HepG2 (cell line): Measurements from ENCODE around the gene ILRUN. TPM values are rescaled to one million over a fixed set of nuclear protein-coding genes. Genes with fewer than 3 reads are reported as not detected.

ENCODE experiments used
- ATAC-seq: fragments of 200-7000 bp; cut with Tn5 transposase; 3 replicates; pipeline ENCODE4 v1.9.1; 2020; ENCODE audit warnings: mild to moderate bottlenecking, moderate library complexity
- BruUV-seq: library from RNA; stranded (reverse); fragments of 400-500 nt; replicated peaks from 2 replicates; lab custom pipeline; 2021; lab: Mats Ljungman, UMichigan
- CTCF ChIA-PET: fragments of 300-600 bp; formaldehyde crosslinking; extraction: SDS; loops from one replicate; lab custom pipeline; 2021; ENCODE audit warnings: low total read pairs, inconsistent platforms, low intra/inter-chr PET ratio; lab: Yijun Ruan, JAX
- POLR2A ChIA-PET: fragments of 350-600 bp; sonication (Branson Sonifier 250); formaldehyde crosslinking; loops from one replicate; lab custom pipeline; 2020; ENCODE audit warnings: antibody characterized with exemption, inconsistent platforms; lab: Yijun Ruan, JAX
- DNase-seq: peaks from one replicate; pipeline ENCODE4 v3.0.0-alpha.2; 2015; ENCODE audit warnings: low spot score
- FAIRE-seq: peaks from 3 replicates; lab custom pipeline; 2011; peaks lifted over from hg19 to GRCh38; lab: Jason Lieb, UNC
- H2AFZ ChIP-seq: one replicate; pipeline ENCODE4 v1.6.1; 2011; ENCODE audit warnings: low read length, inconsistent platforms
- H3K27ac ChIP-seq: fragments of 300-600 bp; 3 replicates; pipeline ENCODE4 v1.8.0; 2011; ENCODE audit warnings: mixed run types, mild to moderate bottlenecking, mixed read lengths, low read length, inconsistent platforms; ENCODE audit not compliant: insufficient read depth; ENCODE audit errors: extremely low read length
- H3K27me3 ChIP-seq, 2 experiments: fragments of 200-600 bp in 1 of 2; 2 replicates in 1 of 2; 3 replicates in 1 of 2; pipeline versions ENCODE4 v1.6.0 to v1.8.0; 2011; ENCODE audit warnings: low read length in 2 of 2, mild to moderate bottlenecking in 2 of 2, moderate library complexity in 2 of 2, inconsistent platforms in 1 of 2; ENCODE audit not compliant: insufficient read depth in 2 of 2, control insufficient read depth in 1 of 2
- H3K36me3 ChIP-seq, 2 experiments: fragments of 200-600 bp in 1 of 2; replicated peaks in 1 of 2; 2 replicates in 1 of 2; 3 replicates in 1 of 2; pipeline versions ENCODE4 v1.5.1 to v1.8.0; 2011; ENCODE audit warnings: low read length in 2 of 2, inconsistent platforms in 1 of 2; ENCODE audit not compliant: insufficient read depth in 2 of 2, control insufficient read depth in 1 of 2
- H3K4me1 ChIP-seq: 2 replicates; pipeline ENCODE4 v1.5.1; 2012; ENCODE audit warnings: low read length, inconsistent platforms; ENCODE audit not compliant: insufficient read depth
- H3K4me2 ChIP-seq: 2 replicates; pipeline ENCODE4 v1.6.0; 2011; ENCODE audit warnings: low read depth, low read length, inconsistent platforms
- H3K4me3 ChIP-seq, 3 experiments: fragments of 200-600 bp in 1 of 3; sonication (generic), shearing (Covaris generic) in 1 of 3; replicated peaks in 1 of 3; 2 replicates each; pipeline ENCODE4 v1.5.1; 2011 to 2016; ENCODE audit warnings: low read length in 3 of 3, inconsistent platforms in 2 of 3, low read depth in 2 of 3, mild to moderate bottlenecking in 2 of 3, control low read depth in 1 of 3, mixed read lengths in 1 of 3; ENCODE audit not compliant: insufficient read depth in 1 of 3
- H3K79me2 ChIP-seq: one replicate; pipeline ENCODE4 v1.6.1; 2011; ENCODE audit warnings: low read length, inconsistent platforms; ENCODE audit not compliant: insufficient read depth
- H3K9ac ChIP-seq: 2 replicates; pipeline ENCODE4 v1.6.0; 2011; ENCODE audit warnings: mild to moderate bottlenecking, low read depth, low read length, inconsistent platforms; ENCODE audit not compliant: insufficient read depth
- H3K9me3 ChIP-seq: 2 replicates; pipeline ENCODE4 v1.5.1; 2012; ENCODE audit warnings: mild to moderate bottlenecking, low read length
- H4K20me1 ChIP-seq: 2 replicates; pipeline ENCODE4 v1.6.0; 2011; ENCODE audit warnings: inconsistent platforms, mild to moderate bottlenecking, low read length, moderate library complexity; ENCODE audit not compliant: insufficient read depth
- ATF7-NPFF ChIP-seq: sonication (generic); formaldehyde crosslinking; IDR thresholded peaks from 2 replicates; pipeline ENCODE4 v1.8.1; 2023; ENCODE audit warnings: mild to moderate bottlenecking, low read depth, missing genetic modification reagents, moderate library complexity
- CHD4 ChIP-seq: fragments of 200-600 bp; sonication (generic); IDR thresholded peaks from 2 replicates; pipeline ENCODE4 v1.7.0; 2017; ENCODE audit warnings: mild to moderate bottlenecking, low read length, borderline replicate concordance
- ERF ChIP-seq: IDR thresholded peaks from 2 replicates; pipeline ENCODE4 v1.6.1; 2018; ENCODE audit warnings: missing biosample characterization, missing genetic modification reagents
- GFI1 ChIP-seq: sonication (generic); formaldehyde crosslinking; IDR thresholded peaks from 2 replicates; pipeline ENCODE4 v1.5.0; 2020; ENCODE audit warnings: missing genetic modification reagents, mild to moderate bottlenecking, borderline replicate concordance
- GZF1 ChIP-seq: sonication (generic); formaldehyde crosslinking; IDR thresholded peaks from 2 replicates; pipeline ENCODE4 v1.5.1; 2020; ENCODE audit warnings: mild to moderate bottlenecking, missing genetic modification reagents
- HHEX ChIP-seq: IDR thresholded peaks from 2 replicates; pipeline ENCODE4 v1.6.1; 2016; ENCODE audit warnings: control low read depth
- MAFK ChIP-seq, 2 experiments: IDR thresholded peaks in 1 of 2; conservative IDR thresholded peaks in 1 of 2; 2 replicates each; pipeline ENCODE4 v1.6.1; 2011; ENCODE audit warnings: improper control_type of control experiment in 2 of 2, low read length in 2 of 2
- MED1 ChIP-seq: sonication (generic); formaldehyde crosslinking; IDR thresholded peaks from 2 replicates; pipeline ENCODE4 v1.4.0; 2020; ENCODE audit warnings: missing genetic modification reagents
- RBAK ChIP-seq: sonication (generic); formaldehyde crosslinking; IDR thresholded peaks from 2 replicates; pipeline ENCODE4 v1.5.1; 2020; ENCODE audit warnings: mild to moderate bottlenecking, missing genetic modification reagents
- SNAPC2 ChIP-seq: sonication (generic); formaldehyde crosslinking; IDR thresholded peaks from 2 replicates; pipeline ENCODE4 v1.8.1; 2022; ENCODE audit warnings: mild to moderate bottlenecking, missing genetic modification reagents
- ZSCAN12 ChIP-seq: sonication (generic); formaldehyde crosslinking; IDR thresholded peaks from 2 replicates; pipeline ENCODE4 v1.9.0; 2021; ENCODE audit warnings: mild to moderate bottlenecking, missing genetic modification reagents
- WGBS: methylation state at CpG from one replicate; pipeline ENCODE4 v1.1.6; 2017; ENCODE audit warnings: low lambda C conversion rate; 5-methylcytosine and 5-hydroxymethylcytosine counted together
- in situ Hi-C: cut with HindIII; loops from 2 replicates; pipeline ENCODE4 v1.10.0; 2017; ENCODE audit warnings: low pct_unique_long_range_greater_than_20kb; ENCODE audit not compliant: extremely low pct_ligation_motif_present
- intact Hi-C: fragments of 100-400 bp; cut with micrococcal nuclease; formaldehyde crosslinking; loops from one replicate; pipeline ENCODE4 v1.10.0; 2022; ENCODE audit not compliant: unreplicated experiment
- polyA plus RNA-seq, 8 experiments: library from polyadenylated mRNA; depleted of rRNA in 3 of 8; stranded (reverse) in 7 of 8; unstranded in 1 of 8; fragments of >200 nt; fragmentation: Illumina TruSeq in 4 of 8; extraction: Trizol in 4 of 8; gene quantifications; 2 replicates each; pipeline versions ENCODE4 v1.2.1 to v1.2.3, GENCODE V29; 2011 to 2016; ENCODE audit warnings: low read depth in 4 of 8, missing spikeins in 1 of 8, mixed read lengths in 1 of 8; ENCODE audit not compliant: insufficient read depth in 1 of 8
- total RNA-seq, 5 experiments: library from RNA; depleted of rRNA; stranded (reverse); fragments of >200 nt; fragmentation: Illumina TruSeq; extraction: Trizol; gene quantifications; 2 replicates each; pipeline ENCODE4 v1.2.3, GENCODE V29; 2016; ENCODE audit warnings: low read depth in 1 of 5
- TF ChIP-seq, protein P1 (sequence below): sonication (generic); formaldehyde crosslinking; IDR thresholded peaks from 2 replicates; pipeline ENCODE4 v1.4.0; 2020; ENCODE audit warnings: mild to moderate bottlenecking, missing genetic modification reagents
- TF ChIP-seq, protein P2 (sequence below), 2 experiments: fragments of 450-650 bp in 1 of 2; sonication (generic) in 1 of 2; formaldehyde crosslinking; IDR thresholded peaks; 2 replicates each; pipeline versions ENCODE4 v1.5.0 to v1.8.0; 2020 to 2022; ENCODE audit warnings: mild to moderate bottlenecking in 1 of 2, missing genetic modification reagents in 1 of 2
- TF ChIP-seq, protein P3 (sequence below): IDR thresholded peaks from 2 replicates; pipeline ENCODE4 v1.6.1; 2016; ENCODE audit warnings: low read depth, borderline replicate concordance
- TF ChIP-seq, protein P4 (sequence below): sonication (generic); formaldehyde crosslinking; IDR thresholded peaks from 2 replicates; pipeline ENCODE4 v1.4.0; 2020; ENCODE audit warnings: mild to moderate bottlenecking, low read depth, missing genetic modification reagents
- TF ChIP-seq, protein P5 (sequence below): sonication (generic); formaldehyde crosslinking; IDR thresholded peaks from 2 replicates; pipeline ENCODE4 v1.5.0; 2020; ENCODE audit warnings: mild to moderate bottlenecking, missing genetic modification reagents, borderline replicate concordance

ILRUN gene
- total and polyA plus RNA-seq, 2 of the 13 experiments (the other 11 are each of a cell fraction or from before 2014, with no cell fraction given): 45.5 to 66.6 TPM

GRCh38 chr6:34657037-34657306 is 39.6 kb downstream of the ILRUN start:
- Histone ChIP-seq H3K79me2 (peaks cover 77% of the 10 kb centered on the region), H3K36me3 (peaks cover 2 to 24% of the 10 kb centered on the region in 2 experiments), H3K4me3 (peak overlapping the region; percentile 62 to 71 (median 66)), H3K27ac (peak overlapping the region; percentile 91), H3K4me1 (peaks cover 74% of the 10 kb centered on the region), H2AFZ (no peak overlapping the region), H3K9me3 (no peaks in the 10 kb centered on the region), H3K9ac (peak overlapping the region; percentile 80), H4K20me1 (no peaks in the 10 kb centered on the region), H3K4me2 (peak overlapping the region; percentile 85), H3K27me3 (no peaks in the 10 kb centered on the region)
- DNase-seq: no peak
- ChIA-PET CTCF (no interaction called here), POLR2A (interaction anchor here (0.6 to 3.0 kb wide), 15 partner anchors 9 to 231 kb away, joined by 3 to 44 read pairs (median 5); partner anchors contain the start of genes BLTP3A, ILRUN, SNRPC and TAF11)
- no peak for ATAC-seq
- 3% methylated on average over 1 of the region's 1 CpG for WGBS
- in situ Hi-C loops (no loop called here), intact Hi-C loops (loop anchor here (2.0 to 5.0 kb wide), 2 partner anchors 40 to 135 kb away; partner anchors contain the start of genes BLTP3A and ILRUN)
- FAIRE-seq: no peak
- BruUV-seq: TSS peak; percentile 61
- TF ChIP-seq ERF (no peak), GFI1 (0 out of 2 replicates have a peak, but pooled peaks have one; percentile 32), ATF7-NPFF (CRISPR knock-in tag) (no peak), MED1 (CRISPR knock-in tag) (no peak), SNAPC2 (CRISPR knock-in tag) (0 out of 2 replicates have a peak, but pooled peaks have one; percentile 57), ZSCAN12 (CRISPR knock-in tag) (no peak), MAFK (conservative IDR thresholded peaks at IDR 0.05 in 1 of 2, IDR thresholded peaks at IDR 0.05 in 1 of 2; ENCODE audit: low read length in 2 of 2) (0 out of 4 replicates have a peak, but pooled peaks of 1 of the 2 experiments have one; percentile 0), GZF1 (CRISPR knock-in tag) (0 out of 2 replicates have a peak, but pooled peaks have one; percentile 22), CHD4 (0 out of 2 replicates have a peak, but pooled peaks have one; percentile 19), RBAK (CRISPR knock-in tag) (0 out of 2 replicates have a peak, but pooled peaks have one; percentile 46), HHEX (CRISPR knock-in tag) (no peak)
- TF ChIP-seq, protein P1, sequence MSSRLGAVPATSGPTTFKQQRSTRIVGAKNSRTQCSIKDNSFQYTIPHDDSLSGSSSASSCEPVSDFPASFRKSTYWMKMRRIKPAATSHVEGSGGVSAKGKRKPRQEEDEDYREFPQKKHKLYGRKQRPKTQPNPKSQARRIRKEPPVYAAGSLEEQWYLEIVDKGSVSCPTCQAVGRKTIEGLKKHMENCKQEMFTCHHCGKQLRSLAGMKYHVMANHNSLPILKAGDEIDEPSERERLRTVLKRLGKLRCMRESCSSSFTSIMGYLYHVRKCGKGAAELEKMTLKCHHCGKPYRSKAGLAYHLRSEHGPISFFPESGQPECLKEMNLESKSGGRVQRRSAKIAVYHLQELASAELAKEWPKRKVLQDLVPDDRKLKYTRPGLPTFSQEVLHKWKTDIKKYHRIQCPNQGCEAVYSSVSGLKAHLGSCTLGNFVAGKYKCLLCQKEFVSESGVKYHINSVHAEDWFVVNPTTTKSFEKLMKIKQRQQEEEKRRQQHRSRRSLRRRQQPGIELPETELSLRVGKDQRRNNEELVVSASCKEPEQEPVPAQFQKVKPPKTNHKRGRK (CRISPR knock-in tag): no peak
- TF ChIP-seq, protein P2, sequence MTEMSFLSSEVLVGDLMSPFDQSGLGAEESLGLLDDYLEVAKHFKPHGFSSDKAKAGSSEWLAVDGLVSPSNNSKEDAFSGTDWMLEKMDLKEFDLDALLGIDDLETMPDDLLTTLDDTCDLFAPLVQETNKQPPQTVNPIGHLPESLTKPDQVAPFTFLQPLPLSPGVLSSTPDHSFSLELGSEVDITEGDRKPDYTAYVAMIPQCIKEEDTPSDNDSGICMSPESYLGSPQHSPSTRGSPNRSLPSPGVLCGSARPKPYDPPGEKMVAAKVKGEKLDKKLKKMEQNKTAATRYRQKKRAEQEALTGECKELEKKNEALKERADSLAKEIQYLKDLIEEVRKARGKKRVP (CRISPR knock-in tag; IDR thresholded peaks at IDR 0.05): 0 out of 4 replicates have a peak, but pooled peaks of 1 of the 2 experiments have one; percentile 27
- TF ChIP-seq, protein P3, sequence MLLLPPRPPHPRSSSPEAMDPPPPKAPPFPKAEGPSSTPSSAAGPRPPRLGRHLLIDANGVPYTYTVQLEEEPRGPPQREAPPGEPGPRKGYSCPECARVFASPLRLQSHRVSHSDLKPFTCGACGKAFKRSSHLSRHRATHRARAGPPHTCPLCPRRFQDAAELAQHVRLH (CRISPR knock-in tag): no peak
- TF ChIP-seq, protein P4, sequence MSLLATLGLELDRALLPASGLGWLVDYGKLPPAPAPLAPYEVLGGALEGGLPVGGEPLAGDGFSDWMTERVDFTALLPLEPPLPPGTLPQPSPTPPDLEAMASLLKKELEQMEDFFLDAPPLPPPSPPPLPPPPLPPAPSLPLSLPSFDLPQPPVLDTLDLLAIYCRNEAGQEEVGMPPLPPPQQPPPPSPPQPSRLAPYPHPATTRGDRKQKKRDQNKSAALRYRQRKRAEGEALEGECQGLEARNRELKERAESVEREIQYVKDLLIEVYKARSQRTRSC (CRISPR knock-in tag): no peak
- TF ChIP-seq, protein P5, sequence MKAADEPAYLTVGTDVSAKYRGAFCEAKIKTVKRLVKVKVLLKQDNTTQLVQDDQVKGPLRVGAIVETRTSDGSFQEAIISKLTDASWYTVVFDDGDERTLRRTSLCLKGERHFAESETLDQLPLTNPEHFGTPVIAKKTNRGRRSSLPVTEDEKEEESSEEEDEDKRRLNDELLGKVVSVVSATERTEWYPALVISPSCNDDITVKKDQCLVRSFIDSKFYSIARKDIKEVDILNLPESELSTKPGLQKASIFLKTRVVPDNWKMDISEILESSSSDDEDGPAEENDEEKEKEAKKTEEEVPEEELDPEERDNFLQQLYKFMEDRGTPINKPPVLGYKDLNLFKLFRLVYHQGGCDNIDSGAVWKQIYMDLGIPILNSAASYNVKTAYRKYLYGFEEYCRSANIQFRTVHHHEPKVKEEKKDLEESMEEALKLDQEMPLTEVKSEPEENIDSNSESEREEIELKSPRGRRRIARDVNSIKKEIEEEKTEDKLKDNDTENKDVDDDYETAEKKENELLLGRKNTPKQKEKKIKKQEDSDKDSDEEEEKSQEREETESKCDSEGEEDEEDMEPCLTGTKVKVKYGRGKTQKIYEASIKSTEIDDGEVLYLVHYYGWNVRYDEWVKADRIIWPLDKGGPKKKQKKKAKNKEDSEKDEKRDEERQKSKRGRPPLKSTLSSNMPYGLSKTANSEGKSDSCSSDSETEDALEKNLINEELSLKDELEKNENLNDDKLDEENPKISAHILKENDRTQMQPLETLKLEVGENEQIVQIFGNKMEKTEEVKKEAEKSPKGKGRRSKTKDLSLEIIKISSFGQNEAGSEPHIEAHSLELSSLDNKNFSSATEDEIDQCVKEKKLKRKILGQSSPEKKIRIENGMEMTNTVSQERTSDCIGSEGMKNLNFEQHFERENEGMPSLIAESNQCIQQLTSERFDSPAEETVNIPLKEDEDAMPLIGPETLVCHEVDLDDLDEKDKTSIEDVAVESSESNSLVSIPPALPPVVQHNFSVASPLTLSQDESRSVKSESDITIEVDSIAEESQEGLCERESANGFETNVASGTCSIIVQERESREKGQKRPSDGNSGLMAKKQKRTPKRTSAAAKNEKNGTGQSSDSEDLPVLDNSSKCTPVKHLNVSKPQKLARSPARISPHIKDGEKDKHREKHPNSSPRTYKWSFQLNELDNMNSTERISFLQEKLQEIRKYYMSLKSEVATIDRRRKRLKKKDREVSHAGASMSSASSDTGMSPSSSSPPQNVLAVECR (CRISPR knock-in tag): 0 out of 2 replicates have a peak, but pooled peaks have one; percentile 7
